Measurements from ENCODE around the gene TMEM117.

TMEM117 gene

GRCh38 chr12:43979450-43979849, 143.6 kb downstream of the TMEM117 start:
- Histone ChIP-seq H3K4me3 (ENCODE audit: low read depth, low read length, poor library complexity, severe bottlenecking) (no peak overlapping the region), H3K79me2 (ENCODE audit: insufficient read depth, low read length) (no peaks in the 10 kb centered on the region), H3F3A (ENCODE audit: insufficient read depth, low read length) (no peaks in the 10 kb centered on the region), H4K20me1 (ENCODE audit: insufficient read depth, low read length) (no peaks in the 10 kb centered on the region), H3K27ac (ENCODE audit: low read depth, low read length, poor library complexity, severe bottlenecking) (no peak overlapping the region), H3K9ac (ENCODE audit: low read length) (no peak overlapping the region), H3K4me2 (ENCODE audit: low read length) (no peak overlapping the region), H3K4me1 (ENCODE audit: insufficient read depth, low read length, severe bottlenecking) (no peaks in the 10 kb centered on the region), H3K9me2 (ENCODE audit: low read depth, low read length) (no peaks in the 10 kb centered on the region), H3K9me3 (ENCODE audit: low read length) (peaks cover 2% of the 10 kb centered on the region; the same call in 1 of the 2 replicates), H3K36me3 (ENCODE audit: insufficient read depth, low read length) (no peaks in the 10 kb centered on the region), H2AFZ (ENCODE audit: low read length) (no peak overlapping the region), H3K27me3 (ENCODE audit: insufficient read depth, low read length) (no peaks in the 10 kb centered on the region)
- no peak for TF ChIP-seq EZH2 (IDR thresholded peaks at IDR 0.05; ENCODE audit: borderline replicate concordance, low read length)
- TF ChIP-seq, protein P1, sequence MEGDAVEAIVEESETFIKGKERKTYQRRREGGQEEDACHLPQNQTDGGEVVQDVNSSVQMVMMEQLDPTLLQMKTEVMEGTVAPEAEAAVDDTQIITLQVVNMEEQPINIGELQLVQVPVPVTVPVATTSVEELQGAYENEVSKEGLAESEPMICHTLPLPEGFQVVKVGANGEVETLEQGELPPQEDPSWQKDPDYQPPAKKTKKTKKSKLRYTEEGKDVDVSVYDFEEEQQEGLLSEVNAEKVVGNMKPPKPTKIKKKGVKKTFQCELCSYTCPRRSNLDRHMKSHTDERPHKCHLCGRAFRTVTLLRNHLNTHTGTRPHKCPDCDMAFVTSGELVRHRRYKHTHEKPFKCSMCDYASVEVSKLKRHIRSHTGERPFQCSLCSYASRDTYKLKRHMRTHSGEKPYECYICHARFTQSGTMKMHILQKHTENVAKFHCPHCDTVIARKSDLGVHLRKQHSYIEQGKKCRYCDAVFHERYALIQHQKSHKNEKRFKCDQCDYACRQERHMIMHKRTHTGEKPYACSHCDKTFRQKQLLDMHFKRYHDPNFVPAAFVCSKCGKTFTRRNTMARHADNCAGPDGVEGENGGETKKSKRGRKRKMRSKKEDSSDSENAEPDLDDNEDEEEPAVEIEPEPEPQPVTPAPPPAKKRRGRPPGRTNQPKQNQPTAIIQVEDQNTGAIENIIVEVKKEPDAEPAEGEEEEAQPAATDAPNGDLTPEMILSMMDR (IDR thresholded peaks at IDR 0.05; ENCODE audit: low read length), result no peak

DNA sequence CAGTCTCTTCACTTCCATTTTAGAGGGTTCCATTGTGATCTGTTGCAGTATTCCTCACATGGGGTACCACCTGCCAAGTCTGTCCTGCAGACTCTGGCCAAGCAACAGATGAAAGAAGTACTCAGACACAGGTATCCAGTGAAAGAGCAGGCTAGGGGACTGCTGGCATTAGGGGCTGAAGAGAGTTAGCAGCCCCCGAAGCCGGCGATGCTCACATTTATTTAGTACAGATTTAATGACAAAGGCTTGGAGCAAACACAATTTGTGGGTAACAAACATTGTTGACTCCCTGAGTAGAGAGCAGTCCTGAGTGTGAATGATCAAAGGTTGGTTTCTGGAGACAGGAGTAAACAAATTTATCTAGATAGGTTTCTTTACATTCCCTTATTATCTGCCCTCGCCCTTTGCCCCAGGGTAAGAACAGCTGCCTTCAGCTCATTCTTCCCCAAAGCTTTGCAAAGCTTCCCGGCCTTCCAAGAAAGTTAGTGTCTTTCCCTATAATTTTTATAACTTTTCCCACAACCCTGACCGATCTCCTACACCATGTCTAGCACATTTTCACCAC, 144.8 kb downstream of the TMEM117 start:
- H3K9me2 ChIP-seq (ENCODE audit: low read depth, low read length), result no peaks in the 10 kb centered on the region
- no peak overlapping the region for H3K27ac ChIP-seq (ENCODE audit: low read depth, low read length, poor library complexity, severe bottlenecking)
- H3K9me3 ChIP-seq (ENCODE audit: low read length), result peaks cover 2% of the 10 kb centered on the region; the same call in 1 of the 2 replicates
- no peaks in the 10 kb centered on the region for H3F3A ChIP-seq (ENCODE audit: insufficient read depth, low read length)
- H2AFZ ChIP-seq (ENCODE audit: low read length), result no peak overlapping the region
- no peaks in the 10 kb centered on the region for H3K36me3 ChIP-seq (ENCODE audit: insufficient read depth, low read length)
- H3K9ac ChIP-seq (ENCODE audit: low read length), result no peak overlapping the region
- no peaks in the 10 kb centered on the region for H3K4me1 ChIP-seq (ENCODE audit: insufficient read depth, low read length, severe bottlenecking)
- H3K4me3 ChIP-seq (ENCODE audit: low read depth, low read length, poor library complexity, severe bottlenecking), result no peak overlapping the region
- no peaks in the 10 kb centered on the region for H3K27me3 ChIP-seq (ENCODE audit: insufficient read depth, low read length)
- H3K4me2 ChIP-seq (ENCODE audit: low read length), result no peak overlapping the region
- no peak for TF ChIP-seq EZH2 (IDR thresholded peaks at IDR 0.05; ENCODE audit: borderline replicate concordance, low read length)
- TF ChIP-seq, protein P1 (IDR thresholded peaks at IDR 0.05; ENCODE audit: low read length), result no peak
- no peaks in the 10 kb centered on the region for H3K79me2 ChIP-seq (ENCODE audit: insufficient read depth, low read length)
- no peaks in the 10 kb centered on the region for H4K20me1 ChIP-seq (ENCODE audit: insufficient read depth, low read length)

- no peaks in the 10 kb centered on the region for H3K79me2 ChIP-seq (ENCODE audit: insufficient read depth, low read length)
- no peak overlapping the region for H2AFZ ChIP-seq (ENCODE audit: low read length)
- H3K4me2 ChIP-seq (ENCODE audit: low read length), result no peak overlapping the region
- TF ChIP-seq EZH2 (IDR thresholded peaks at IDR 0.05; ENCODE audit: borderline replicate concordance, low read length), result no peak
- TF ChIP-seq, protein P1 (IDR thresholded peaks at IDR 0.05; ENCODE audit: low read length), result no peak
- no peaks in the 10 kb centered on the region for H4K20me1 ChIP-seq (ENCODE audit: insufficient read depth, low read length)
- no peak overlapping the region for H3K4me3 ChIP-seq (ENCODE audit: low read depth, low read length, poor library complexity, severe bottlenecking)
- H3K9me3 ChIP-seq (ENCODE audit: low read length), result peaks cover 2% of the 10 kb centered on the region; the same call in 1 of the 2 replicates
- H3K36me3 ChIP-seq (ENCODE audit: insufficient read depth, low read length), result no peaks in the 10 kb centered on the region
- no peak overlapping the region for H3K9ac ChIP-seq (ENCODE audit: low read length)
- no peaks in the 10 kb centered on the region for H3K9me2 ChIP-seq (ENCODE audit: low read depth, low read length)
- H3K27me3 ChIP-seq (ENCODE audit: insufficient read depth, low read length), result no peaks in the 10 kb centered on the region
- no peaks in the 10 kb centered on the region for H3K4me1 ChIP-seq (ENCODE audit: insufficient read depth, low read length, severe bottlenecking)
- H3K27ac ChIP-seq (ENCODE audit: low read depth, low read length, poor library complexity, severe bottlenecking), result no peak overlapping the region
- H3F3A ChIP-seq (ENCODE audit: insufficient read depth, low read length), result no peaks in the 10 kb centered on the region
Measured at GRCh38 chr12:43981726-43982125, 145.8 kb downstream of the TMEM117 start.

Data from OCI-LY1 (cell line).